H9 (cell line): ENCODE measurements around the gene ERVMER34-1. TPM values are rescaled to one million over a fixed set of nuclear protein-coding genes. Genes with fewer than 3 reads are reported as not detected.

Source experiments
- DNase-seq: peaks from one replicate; pipeline ENCODE4 v3.0.0-alpha.2; 2017
- H2AFZ ChIP-seq: one replicate; pipeline ENCODE4 v1.6.1; 2013; ENCODE audit warnings: mild to moderate bottlenecking, low read length, control low read depth, moderate library complexity
- H2AK5ac ChIP-seq: 2 replicates; pipeline ENCODE4 v1.6.1; 2013; ENCODE audit warnings: low read length, control low read depth, mixed read lengths; ENCODE audit not compliant: insufficient read length
- H2BK120ac ChIP-seq: one replicate; pipeline ENCODE4 v1.6.1; 2013; ENCODE audit warnings: low read depth, mild to moderate bottlenecking, low read length, control low read depth, inconsistent platforms; ENCODE audit not compliant: poor library complexity, severe bottlenecking
- H2BK12ac ChIP-seq: 2 replicates; pipeline ENCODE4 v1.6.1; 2013; ENCODE audit warnings: low read length, control low read depth, mixed read lengths, low read depth; ENCODE audit not compliant: insufficient read length
- H2BK15ac ChIP-seq: 2 replicates; pipeline ENCODE4 v1.6.1; 2013; ENCODE audit warnings: low read depth, low read length, control low read depth
- H2BK20ac ChIP-seq: one replicate; pipeline ENCODE4 v1.6.1; 2013; ENCODE audit warnings: low read depth, mild to moderate bottlenecking, low read length, control low read depth, inconsistent platforms; ENCODE audit not compliant: poor library complexity, severe bottlenecking
- H2BK5ac ChIP-seq: 2 replicates; pipeline ENCODE4 v1.6.1; 2013; ENCODE audit warnings: low read length, control low read depth, mixed read lengths; ENCODE audit not compliant: insufficient read length
- H3K14ac ChIP-seq: 2 replicates; pipeline ENCODE4 v1.6.1; 2013; ENCODE audit warnings: low read length, control low read depth; ENCODE audit not compliant: insufficient read depth
- H3K18ac ChIP-seq: 2 replicates; pipeline ENCODE4 v1.6.1; 2013; ENCODE audit warnings: low read depth, mild to moderate bottlenecking, mixed read lengths, low read length, control low read depth; ENCODE audit not compliant: insufficient read length
- H3K23ac ChIP-seq: 2 replicates; pipeline ENCODE4 v1.6.1; 2013; ENCODE audit warnings: low read length, control low read depth, mixed read lengths, low read depth; ENCODE audit not compliant: insufficient read length
- H3K23me2 ChIP-seq: 2 replicates; pipeline ENCODE4 v1.6.1; 2013; ENCODE audit warnings: low read depth, mild to moderate bottlenecking, mixed read lengths, low read length, control low read depth; ENCODE audit not compliant: insufficient read length, poor library complexity, severe bottlenecking
- H3K27ac ChIP-seq: 2 replicates; pipeline ENCODE4 v1.5.1; 2013; ENCODE audit warnings: low read length, control low read depth, mixed read lengths, low read depth; ENCODE audit not compliant: insufficient read length
- H3K27me3 ChIP-seq: 2 replicates; pipeline ENCODE4 v1.6.1; 2013; ENCODE audit warnings: low read length, control low read depth, inconsistent platforms; ENCODE audit not compliant: insufficient read depth
- H3K4ac ChIP-seq: 2 replicates; pipeline ENCODE4 v1.6.1; 2013; ENCODE audit warnings: low read depth, mild to moderate bottlenecking, control low read depth, inconsistent platforms, low read length, moderate library complexity
- H3K4me1 ChIP-seq: 2 replicates; pipeline ENCODE4 v1.6.1; 2013; ENCODE audit warnings: low read length, control low read depth, inconsistent platforms; ENCODE audit not compliant: insufficient read depth
- H3K4me2 ChIP-seq: 2 replicates; pipeline ENCODE4 v1.6.1; 2013; ENCODE audit warnings: low read length, control low read depth, mixed read lengths; ENCODE audit not compliant: insufficient read length, insufficient read depth
- H3K56ac ChIP-seq: 2 replicates; pipeline ENCODE4 v1.6.1; 2013; ENCODE audit warnings: low read depth, mild to moderate bottlenecking, mixed read lengths, low read length, control low read depth; ENCODE audit not compliant: insufficient read length
- H3K79me1 ChIP-seq: 2 replicates; pipeline ENCODE4 v1.6.1; 2013; ENCODE audit warnings: low read depth, mild to moderate bottlenecking, moderate library complexity, low read length, control low read depth, inconsistent platforms; ENCODE audit not compliant: insufficient read depth, poor library complexity, severe bottlenecking
- H3K79me2 ChIP-seq: 2 replicates; pipeline ENCODE4 v1.6.1; 2013; ENCODE audit warnings: low read length, control low read depth, inconsistent platforms; ENCODE audit not compliant: insufficient read depth
- H3K9ac ChIP-seq: 2 replicates; pipeline ENCODE4 v1.6.1; 2013; ENCODE audit warnings: low read length, control low read depth, mixed read lengths; ENCODE audit not compliant: insufficient read length; ENCODE audit errors: extremely low read depth
- H3K9me3 ChIP-seq: one replicate; pipeline ENCODE4 v1.6.1; 2013; ENCODE audit warnings: low read depth, low read length, inconsistent platforms; ENCODE audit not compliant: control insufficient read depth
- H3T11ph ChIP-seq: one replicate; pipeline ENCODE4 v1.6.1; 2013; ENCODE audit warnings: mild to moderate bottlenecking, low read length, control low read depth, inconsistent platforms
- H4K20me1 ChIP-seq: one replicate; pipeline ENCODE4 v1.6.1; 2013; ENCODE audit not compliant: control insufficient read depth, insufficient read length, insufficient read depth
- H4K5ac ChIP-seq: 2 replicates; pipeline ENCODE4 v1.6.1; 2013; ENCODE audit warnings: low read depth, mild to moderate bottlenecking, mixed read lengths, low read length, control low read depth; ENCODE audit not compliant: insufficient read length
- H4K8ac ChIP-seq: replicated peaks from 2 replicates; pipeline ENCODE4 v1.6.1; 2013; ENCODE audit warnings: low read length, control low read depth, mixed read lengths, low read depth; ENCODE audit not compliant: insufficient read length
- H4K91ac ChIP-seq: 2 replicates; pipeline ENCODE4 v1.6.1; 2013; ENCODE audit warnings: low read depth, mild to moderate bottlenecking, moderate library complexity, mixed read lengths, low read length, control low read depth; ENCODE audit not compliant: insufficient read length
- H3K27ac Mint-ChIP-seq, 3 experiments: 2 replicates in 2 of 3; 3 replicates in 1 of 3; pipeline ENCODE4 v1.8.0; 2020 to 2021; ENCODE audit warnings: mixed read lengths in 3 of 3, mild to moderate bottlenecking in 1 of 3, moderate library complexity in 1 of 3
- H3K27me3 Mint-ChIP-seq: 2 replicates; pipeline ENCODE4 v1.8.0; 2021; ENCODE audit warnings: low read depth, mild to moderate bottlenecking, moderate library complexity, mixed read lengths
- H3K36me3 Mint-ChIP-seq, 3 experiments: 2 replicates in 2 of 3; 3 replicates in 1 of 3; pipeline ENCODE4 v1.8.0; 2020 to 2021; ENCODE audit warnings: low read depth in 3 of 3, mixed read lengths in 3 of 3; ENCODE audit not compliant: insufficient read depth in 1 of 3
- H3K4me1 Mint-ChIP-seq, 2 experiments: 2 replicates each; pipeline ENCODE4 v1.8.0; 2020; ENCODE audit warnings: mixed read lengths in 2 of 2
- H3K4me3 Mint-ChIP-seq, 2 experiments: 2 replicates in 1 of 2; 3 replicates in 1 of 2; pipeline ENCODE4 v1.8.0; 2020 to 2021; ENCODE audit warnings: mild to moderate bottlenecking in 2 of 2, mixed read lengths in 2 of 2, moderate library complexity in 1 of 2
- H3K9me3 Mint-ChIP-seq, 2 experiments: 2 replicates in 1 of 2; 3 replicates in 1 of 2; pipeline ENCODE4 v1.8.0; 2020; ENCODE audit warnings: mild to moderate bottlenecking in 2 of 2, mixed read lengths in 2 of 2, moderate library complexity in 1 of 2
- CTCF ChIP-seq: fragments of 200-600 bp; sonication (generic); conservative IDR thresholded peaks from 3 replicates; pipeline ENCODE4 v1.8.0; 2021; ENCODE audit warnings: antibody characterized with exemption, mild to moderate bottlenecking
- WGBS: extraction: QIAGEN DNeasy Blood & Tissue Kit; methylation state at CpG from one replicate; pipeline ENCODE4 v1.1.7; 2013; ENCODE audit warnings: missing lambda C conversion rate, low lambda C conversion rate, mixed read lengths; ENCODE audit not compliant: insufficient read length; ENCODE audit errors: extremely low coverage; 5-methylcytosine and 5-hydroxymethylcytosine counted together
- total RNA-seq: library from RNA; stranded (reverse); gene quantifications from 2 replicates; pipeline ENCODE4 v1.2.1, GENCODE V29; 2021

The ERVMER34-1 gene
- total RNA-seq, 1 experiment from 2014 or later, result 14.4 TPM

- no CpG with 5 or more reads among the region's 3 CpGs for WGBS
- Histone ChIP-seq H2BK20ac (no peak overlapping the region), H3K4me1 (no peaks in the 10 kb centered on the region), H3K79me1 (no peaks in the 10 kb centered on the region), H4K8ac (no peak overlapping the region), H2BK12ac (no peak overlapping the region), H3K18ac (no peak overlapping the region), H2AFZ (no peak overlapping the region), H2BK120ac (no peak overlapping the region), H3K23me2 (no peaks in the 10 kb centered on the region), H3K9ac (no peak overlapping the region), H3K27ac (no peak overlapping the region), H2BK5ac (no peak overlapping the region), H2AK5ac (no peak overlapping the region), H3K4me2 (no peak overlapping the region), H3K14ac (no peak overlapping the region), H3K56ac (no peak overlapping the region), H3K27me3 (no peaks in the 10 kb centered on the region), H3K79me2 (no peaks in the 10 kb centered on the region), H2BK15ac (no peak overlapping the region), H4K91ac (no peak overlapping the region), H3K4ac (no peak overlapping the region), H3K9me3 (no peaks in the 10 kb centered on the region), H4K5ac (no peak overlapping the region), H3K23ac (no peak overlapping the region), H4K20me1 (no peaks in the 10 kb centered on the region), H3T11ph (no peak overlapping the region)
- Mint-ChIP-seq H3K27ac (no peak overlapping the region), H3K9me3 (no peaks in the 10 kb centered on the region), H3K27me3 (no peaks in the 10 kb centered on the region), H3K4me1 (peaks cover 15 to 20% of the 10 kb centered on the region in 2 experiments), H3K36me3 (no peaks in the 10 kb centered on the region), H3K4me3 (no peak overlapping the region)
- TF ChIP-seq CTCF, result no peak
- no peak for DNase-seq
Measured at GRCh38 chr4:52704661-52705060, 46.6 kb downstream of the ERVMER34-1 start.
